Retinal pigment epithelial cell (primary cell): Measurements from ENCODE around the gene MAP2K7.

Experiments
- DNase-seq: peaks from one replicate; pipeline ENCODE4 v3.0.0-alpha.2; 2010; ENCODE audit warnings: low read depth
- H3K4me3 ChIP-seq: 2 replicates; pipeline ENCODE4 v1.5.1; 2011; ENCODE audit warnings: mild to moderate bottlenecking, low read length, control low read depth, moderate library complexity
- TF ChIP-seq, protein P1 (sequence below): conservative IDR thresholded peaks from 2 replicates; pipeline ENCODE4 v1.5.1; 2011; ENCODE audit warnings: low read depth, low read length, control low read depth, inconsistent platforms

MAP2K7 gene

DNA sequence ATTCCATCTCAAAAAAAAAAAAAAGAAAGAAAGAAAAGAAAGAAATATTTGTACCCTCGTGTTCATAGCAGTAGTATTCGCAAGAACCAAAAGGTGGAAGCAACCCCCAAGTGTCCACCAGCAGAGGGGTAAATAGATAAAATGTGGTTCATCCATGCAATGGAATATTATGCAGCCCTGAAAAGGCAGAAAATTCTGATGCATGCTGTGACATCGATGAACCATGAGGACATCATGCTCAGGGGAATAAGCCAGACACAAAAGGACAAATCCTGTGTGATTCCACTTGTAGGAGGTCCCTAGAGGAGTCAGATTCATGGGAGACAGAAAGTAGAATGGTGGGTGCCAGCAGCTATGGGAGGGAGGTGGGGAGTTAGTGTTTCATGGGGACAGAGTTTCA, 21.8 kb upstream of the MAP2K7 start:
- no peak for DNase-seq
- TF ChIP-seq, protein P1, sequence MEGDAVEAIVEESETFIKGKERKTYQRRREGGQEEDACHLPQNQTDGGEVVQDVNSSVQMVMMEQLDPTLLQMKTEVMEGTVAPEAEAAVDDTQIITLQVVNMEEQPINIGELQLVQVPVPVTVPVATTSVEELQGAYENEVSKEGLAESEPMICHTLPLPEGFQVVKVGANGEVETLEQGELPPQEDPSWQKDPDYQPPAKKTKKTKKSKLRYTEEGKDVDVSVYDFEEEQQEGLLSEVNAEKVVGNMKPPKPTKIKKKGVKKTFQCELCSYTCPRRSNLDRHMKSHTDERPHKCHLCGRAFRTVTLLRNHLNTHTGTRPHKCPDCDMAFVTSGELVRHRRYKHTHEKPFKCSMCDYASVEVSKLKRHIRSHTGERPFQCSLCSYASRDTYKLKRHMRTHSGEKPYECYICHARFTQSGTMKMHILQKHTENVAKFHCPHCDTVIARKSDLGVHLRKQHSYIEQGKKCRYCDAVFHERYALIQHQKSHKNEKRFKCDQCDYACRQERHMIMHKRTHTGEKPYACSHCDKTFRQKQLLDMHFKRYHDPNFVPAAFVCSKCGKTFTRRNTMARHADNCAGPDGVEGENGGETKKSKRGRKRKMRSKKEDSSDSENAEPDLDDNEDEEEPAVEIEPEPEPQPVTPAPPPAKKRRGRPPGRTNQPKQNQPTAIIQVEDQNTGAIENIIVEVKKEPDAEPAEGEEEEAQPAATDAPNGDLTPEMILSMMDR = no peak

DNA sequence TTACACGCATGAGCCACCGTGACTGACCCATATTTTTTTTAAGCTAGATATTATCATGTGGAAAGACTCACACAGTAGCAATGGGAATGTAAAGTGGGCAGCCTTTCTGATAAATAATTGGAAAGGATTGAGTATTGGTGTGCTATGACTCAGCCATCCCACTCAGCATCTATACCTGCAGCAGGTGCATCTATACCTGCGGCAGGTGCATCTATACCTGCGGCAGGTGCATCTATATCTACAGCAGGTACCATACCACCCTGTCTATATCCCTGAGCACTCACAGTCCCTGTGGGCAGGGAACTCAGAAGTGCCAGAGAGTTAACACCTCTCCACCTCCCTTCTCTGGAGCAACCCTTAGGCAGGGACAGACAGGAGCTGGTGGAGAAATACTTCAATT, 20.6 kb upstream of the MAP2K7 start:
- TF ChIP-seq, protein P1 = no peak
- no peak for DNase-seq
- no peak overlapping the region for H3K4me3 ChIP-seq

More for the DNA sequence above, 21.8 kb upstream of the MAP2K7 start:
- H3K4me3 ChIP-seq = no peak overlapping the region

DNA sequence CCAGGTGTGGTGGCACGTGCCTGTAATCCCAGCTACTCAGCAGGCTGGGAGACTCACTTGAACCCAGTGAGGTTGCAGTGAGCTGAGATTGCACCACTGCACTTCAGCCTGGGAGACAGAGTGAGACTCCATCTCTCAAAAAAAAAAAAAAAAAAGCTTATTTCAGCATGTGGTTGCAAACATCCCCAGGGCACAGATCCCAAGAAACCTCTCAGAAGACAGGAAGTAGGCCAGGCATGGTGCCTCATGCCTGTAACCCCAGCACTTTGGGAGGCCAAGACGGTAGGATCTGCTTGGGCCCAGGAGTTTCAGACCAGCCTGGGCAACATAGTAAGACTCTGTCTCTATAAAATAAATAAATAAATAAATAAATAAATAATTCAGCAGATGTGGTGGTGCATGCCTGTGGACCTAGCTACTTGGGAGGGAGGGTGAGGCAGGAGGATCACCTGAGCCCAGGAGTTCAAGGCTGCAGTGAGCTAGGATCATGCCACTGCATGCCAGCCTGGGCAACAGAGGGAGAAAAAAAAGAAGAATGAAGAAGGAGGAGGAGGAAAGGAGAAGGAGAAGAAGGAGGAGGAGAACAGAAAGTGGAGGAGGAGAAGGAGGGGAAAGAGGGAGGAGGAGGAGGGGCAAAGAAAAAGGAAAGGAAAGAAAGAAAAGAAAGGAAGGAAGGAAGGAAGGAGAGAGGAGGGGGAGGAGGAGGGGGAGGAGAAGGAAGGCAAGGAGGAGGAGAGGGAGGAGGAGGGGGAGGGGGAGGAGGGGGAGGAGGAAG, 19.7 kb upstream of the MAP2K7 start:
- no peak overlapping the region for H3K4me3 ChIP-seq
- TF ChIP-seq, protein P1 = no peak
- DNase-seq = no peak

DNA sequence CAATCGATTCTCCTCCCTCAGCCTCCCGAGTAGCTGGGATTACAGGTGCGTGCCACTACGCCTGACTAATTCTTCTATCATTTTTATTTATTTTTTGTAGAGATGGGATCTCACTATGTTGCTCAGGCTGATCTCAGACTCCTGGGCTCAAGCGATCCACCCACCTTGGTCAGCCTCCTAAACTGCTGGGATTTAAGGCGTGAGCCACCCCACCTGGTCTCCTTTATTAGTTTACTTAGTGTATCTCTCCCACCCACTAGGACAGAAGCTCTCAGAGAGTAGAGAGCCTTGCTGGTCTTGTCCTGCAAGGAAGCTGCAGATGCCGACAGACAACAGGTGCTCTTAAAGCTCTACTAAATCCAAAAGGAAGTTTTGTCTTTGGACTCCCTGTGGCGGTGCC, 17.9 kb upstream of the MAP2K7 start:
- TF ChIP-seq, protein P1 = no peak
- H3K4me3 ChIP-seq = no peak overlapping the region
- no peak for DNase-seq

DNA sequence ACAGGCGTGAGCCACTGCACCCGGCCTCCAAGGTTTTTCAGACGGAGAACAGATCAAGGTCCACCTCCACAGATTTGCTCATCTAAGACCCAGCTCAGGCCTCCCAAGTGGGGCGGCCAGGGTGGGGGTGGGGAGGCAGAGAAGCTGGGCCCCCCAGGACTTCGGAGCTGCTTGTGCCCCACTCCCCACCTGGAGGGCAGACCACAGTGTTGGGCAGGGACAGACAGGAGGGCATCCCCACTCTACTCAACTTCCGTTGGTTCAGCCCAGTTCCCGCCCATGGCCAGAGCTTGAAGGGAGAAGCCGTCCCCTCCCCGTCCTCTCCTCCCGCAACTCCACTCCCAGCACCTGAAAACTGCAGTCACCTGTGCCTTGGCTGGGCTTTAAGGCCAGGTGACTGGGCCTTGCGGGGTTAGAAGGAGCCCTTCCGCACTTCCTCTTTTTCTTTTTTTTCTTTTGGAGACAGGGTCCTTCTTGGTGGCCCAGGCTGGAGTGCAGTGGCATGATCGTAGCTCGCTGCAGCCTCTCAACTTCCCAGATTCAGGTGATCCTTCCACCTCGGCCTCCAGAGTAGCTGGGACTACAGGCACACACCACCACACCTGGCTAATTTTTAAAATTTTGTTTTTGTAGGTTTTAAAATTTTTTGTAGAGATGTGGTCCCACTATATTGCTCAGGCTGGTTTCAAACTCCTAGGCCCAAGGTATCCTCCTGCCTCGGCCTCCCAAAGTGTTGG, 16.1 kb upstream of the MAP2K7 start:
- no peak for DNase-seq
- TF ChIP-seq, protein P1 = no peak
- H3K4me3 ChIP-seq = peak overlapping the region; percentile 71

DNA sequence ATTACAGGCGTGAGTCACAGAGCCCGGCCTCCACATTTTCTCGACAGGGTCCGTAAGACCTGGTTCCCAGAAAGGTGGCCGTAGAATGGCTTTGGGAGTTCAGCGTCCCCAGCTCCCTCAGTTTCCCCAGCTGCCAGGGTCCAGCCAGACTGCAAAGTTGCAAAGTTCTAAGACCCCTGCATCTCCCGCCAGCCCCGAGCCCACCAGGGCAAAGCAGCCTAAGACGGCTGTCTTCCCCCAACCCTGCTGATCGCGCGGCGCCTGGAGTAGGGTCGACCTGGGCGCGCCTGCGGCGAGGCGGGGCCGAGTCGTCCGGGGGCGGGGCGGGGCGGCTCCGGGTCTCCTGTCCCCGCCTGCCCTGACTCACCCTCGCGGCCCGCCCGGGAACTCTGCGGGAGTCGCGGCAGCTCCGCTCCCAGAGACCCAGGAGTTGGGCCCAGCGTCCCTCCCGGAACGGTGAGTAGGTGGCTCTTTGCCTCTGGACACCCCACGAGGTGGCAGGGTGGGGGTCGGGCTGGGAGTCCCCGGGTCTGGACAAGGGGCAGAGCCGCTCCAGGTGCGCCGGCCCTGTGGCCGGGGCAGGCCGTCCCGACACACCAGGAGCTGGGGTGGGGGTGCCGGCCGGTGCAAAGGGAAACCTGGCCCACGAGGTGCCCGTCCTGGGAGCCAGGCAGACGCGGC, 15.4 kb upstream of the MAP2K7 start, which contains the start of gene LRRC8E:
Gene LRRC8E, plus strand, starts transcription at position 366 of the 681 bp plus-strand sequence. CDS start 7,094 bp downstream, outside the sequence.
- DNase-seq = no peak
- TF ChIP-seq, protein P1 = no peak
- peak within 1 kb of the TSS; percentile 71 for H3K4me3 ChIP-seq
